NB4 (cell line): ENCODE data around the gene SPACA5.

Source experiments
- MAX ChIP-seq: IDR thresholded peaks from 2 replicates; pipeline ENCODE4 v1.6.1; 2011; ENCODE audit warnings: low read depth, low read length
- MYC ChIP-seq: IDR thresholded peaks from 2 replicates; pipeline ENCODE4 v1.6.1; 2011; ENCODE audit warnings: low read depth, low read length
- POLR2A ChIP-seq: IDR thresholded peaks from 2 replicates; pipeline ENCODE4 v1.6.1; 2011; ENCODE audit warnings: mild to moderate bottlenecking; ENCODE audit not compliant: insufficient read length; ENCODE audit errors: extremely low read depth
- TF ChIP-seq, protein P1 (sequence below): IDR thresholded peaks from one replicate; pipeline ENCODE4 v1.5.1; 2012; ENCODE audit warnings: low read depth, low read length

DNA sequence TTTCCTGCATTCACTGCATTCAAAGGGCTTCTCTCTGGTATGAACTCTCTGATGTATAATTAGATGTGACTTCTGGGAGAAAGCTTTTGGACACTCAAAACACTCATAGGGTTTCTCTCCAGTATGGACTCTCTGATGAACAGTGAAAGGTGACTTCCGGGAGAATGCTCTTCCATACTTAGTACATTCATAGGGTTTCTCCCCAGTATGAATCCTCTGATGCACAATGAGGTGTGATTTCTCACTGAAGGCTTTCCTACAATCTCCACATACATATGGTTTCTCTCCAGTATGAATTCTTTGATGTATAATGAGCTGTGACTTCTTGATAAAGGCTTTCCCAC, 52.5 kb downstream of the SPACA5 start:
- TF ChIP-seq, protein P1, sequence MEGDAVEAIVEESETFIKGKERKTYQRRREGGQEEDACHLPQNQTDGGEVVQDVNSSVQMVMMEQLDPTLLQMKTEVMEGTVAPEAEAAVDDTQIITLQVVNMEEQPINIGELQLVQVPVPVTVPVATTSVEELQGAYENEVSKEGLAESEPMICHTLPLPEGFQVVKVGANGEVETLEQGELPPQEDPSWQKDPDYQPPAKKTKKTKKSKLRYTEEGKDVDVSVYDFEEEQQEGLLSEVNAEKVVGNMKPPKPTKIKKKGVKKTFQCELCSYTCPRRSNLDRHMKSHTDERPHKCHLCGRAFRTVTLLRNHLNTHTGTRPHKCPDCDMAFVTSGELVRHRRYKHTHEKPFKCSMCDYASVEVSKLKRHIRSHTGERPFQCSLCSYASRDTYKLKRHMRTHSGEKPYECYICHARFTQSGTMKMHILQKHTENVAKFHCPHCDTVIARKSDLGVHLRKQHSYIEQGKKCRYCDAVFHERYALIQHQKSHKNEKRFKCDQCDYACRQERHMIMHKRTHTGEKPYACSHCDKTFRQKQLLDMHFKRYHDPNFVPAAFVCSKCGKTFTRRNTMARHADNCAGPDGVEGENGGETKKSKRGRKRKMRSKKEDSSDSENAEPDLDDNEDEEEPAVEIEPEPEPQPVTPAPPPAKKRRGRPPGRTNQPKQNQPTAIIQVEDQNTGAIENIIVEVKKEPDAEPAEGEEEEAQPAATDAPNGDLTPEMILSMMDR, result no peak
- no peak for TF ChIP-seq POLR2A
- no peak for TF ChIP-seq MYC
- no peak for TF ChIP-seq MAX
